Renal cortical epithelial cell (primary cell): ENCODE measurements around the gene HOXA9. TPM values are rescaled to one million over a fixed set of nuclear protein-coding genes. Genes with fewer than 3 reads are reported as not detected.

Experiments
- DNase-seq: peaks from one replicate; pipeline ENCODE4 v3.0.0-alpha.2; 2011; ENCODE audit warnings: low read depth
- total RNA-seq: library from RNA; depleted of rRNA; stranded (reverse); fragments of >200 nt; gene quantifications from 2 replicates; pipeline ENCODE4 v1.2.3, GENCODE V29; 2014

The HOXA9 gene
- total RNA-seq, 1 donor from 2014 or later, result 70.8 TPM

DNA sequence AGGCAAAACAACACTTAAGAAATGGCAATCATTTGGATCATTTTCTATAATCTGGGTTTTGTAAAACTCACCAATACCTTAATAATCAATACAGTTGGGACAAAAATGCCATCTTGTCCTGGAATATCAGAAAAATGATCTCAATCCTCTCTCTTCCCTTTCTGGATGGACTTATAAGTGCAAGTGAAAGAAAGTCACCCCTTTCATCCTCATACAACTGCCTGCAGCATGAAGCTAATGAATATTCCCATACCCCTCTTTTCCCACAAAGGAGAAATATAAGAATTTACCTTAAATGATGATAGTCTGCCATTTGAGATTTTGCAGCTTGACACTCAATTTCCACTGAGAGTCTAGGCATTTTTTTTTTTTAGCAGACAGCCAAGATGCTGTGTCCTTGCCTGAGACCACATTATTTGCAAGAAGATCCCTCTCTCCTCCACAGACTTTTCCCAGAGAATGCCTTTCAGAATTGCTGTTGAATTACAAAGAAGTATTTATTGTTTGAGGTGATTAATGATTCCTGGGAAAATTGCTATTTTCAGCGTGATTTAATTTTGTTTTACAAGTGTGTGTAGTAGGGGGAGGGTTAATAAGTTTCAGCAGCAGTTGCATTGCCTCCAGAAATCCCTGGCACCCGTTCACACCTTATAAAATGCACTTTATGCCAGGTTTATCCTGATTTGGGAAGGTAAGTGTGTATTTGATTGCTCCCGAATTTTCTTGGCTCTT lies 38.6 kb downstream of the HOXA9 start:
- DNase-seq, result no peak

DNA sequence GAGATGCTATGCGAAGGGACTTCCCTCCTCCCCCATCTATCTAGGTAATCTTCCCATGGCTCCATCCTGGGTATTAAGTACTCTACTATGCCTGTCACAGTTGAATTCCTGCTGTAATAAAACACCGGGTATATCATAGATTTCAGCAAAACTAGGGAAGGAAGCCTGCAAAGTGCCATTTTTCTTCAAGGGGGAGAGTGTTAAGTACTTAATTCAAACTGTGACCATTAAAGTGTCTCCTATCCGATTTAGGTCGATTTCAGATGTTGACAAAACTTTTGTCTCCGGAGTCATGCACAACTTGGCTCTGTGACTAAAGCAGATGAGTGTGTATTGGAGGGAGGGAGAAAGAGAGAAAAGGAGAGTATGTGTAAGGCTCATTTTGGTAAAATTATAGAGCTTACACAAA lies 39.3 kb downstream of the HOXA9 start:
- DNase-seq, result no peak

GRCh38 chr7:27124902-27125689 lies 40.2 kb downstream of the HOXA9 start:
- DNase-seq, result peak; percentile 75

DNA sequence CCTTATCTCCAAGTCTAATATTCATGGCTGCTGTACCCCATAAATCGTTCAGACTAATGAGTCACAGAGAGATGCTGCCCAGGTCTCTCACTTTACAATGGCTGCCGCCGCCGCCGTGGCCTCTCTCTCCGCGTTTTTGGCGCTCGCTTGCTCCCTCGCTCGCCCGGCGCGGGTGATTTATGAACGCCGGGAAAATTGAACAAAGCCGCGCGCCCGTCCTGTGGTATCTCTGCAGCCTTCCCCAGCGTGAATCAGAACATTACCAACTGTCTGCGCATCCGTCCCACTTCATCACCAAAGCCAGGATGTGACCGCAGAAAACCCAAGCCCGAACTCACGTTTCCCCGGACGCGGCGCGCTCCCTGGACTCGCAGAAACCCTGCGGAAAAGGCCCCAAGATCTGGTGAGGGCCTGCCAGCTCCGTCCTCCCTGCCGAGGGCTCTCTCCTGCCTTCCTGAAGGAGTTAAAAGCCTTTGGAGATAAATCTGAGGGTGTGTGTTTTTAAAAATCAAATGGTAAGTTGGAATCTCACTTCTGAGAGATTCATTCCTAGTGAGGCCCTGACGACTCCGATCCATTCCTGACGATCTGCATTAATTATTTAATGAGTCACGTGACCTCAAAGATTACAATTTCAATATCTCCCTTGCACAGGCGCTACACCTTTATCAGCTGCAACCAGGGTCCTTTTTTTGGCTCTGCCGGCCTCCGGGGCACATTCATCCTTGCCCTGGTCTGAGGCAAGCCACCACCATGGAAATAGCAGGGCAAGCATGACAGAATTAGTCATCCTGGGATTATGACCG lies 41.0 kb downstream of the HOXA9 start:
- DNase-seq, result no peak

- DNase-seq, result no peak
These were observed 41.8 kb downstream of the HOXA9 start for GRCh38 chr7:27123477-27124053.

GRCh38 chr7:27123007-27123476 lies 42.3 kb downstream of the HOXA9 start:
- no peak for DNase-seq

GRCh38 chr7:27122077-27122910 lies 43.0 kb downstream of the HOXA9 start:
- peak; percentile 81 for DNase-seq

DNA sequence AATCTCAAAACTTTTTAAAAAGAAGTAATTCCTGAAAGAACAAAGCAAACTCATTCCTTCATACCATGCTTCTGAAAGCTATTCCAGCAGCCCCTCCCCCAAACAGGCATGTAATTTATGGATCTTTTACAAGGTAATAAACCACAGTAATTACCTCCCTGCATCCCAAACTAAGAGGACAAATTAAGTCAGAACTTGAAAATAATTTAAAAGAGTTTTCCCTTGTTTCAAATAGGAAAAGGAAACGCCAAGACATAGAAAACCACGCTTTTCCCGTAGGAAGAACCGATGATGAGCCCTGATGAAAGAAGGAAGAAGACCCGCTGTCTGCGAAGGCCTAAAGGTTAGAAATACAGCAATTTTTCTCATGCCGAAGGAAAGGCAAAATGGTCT lies 43.7 kb downstream of the HOXA9 start:
- no peak for DNase-seq

DNA sequence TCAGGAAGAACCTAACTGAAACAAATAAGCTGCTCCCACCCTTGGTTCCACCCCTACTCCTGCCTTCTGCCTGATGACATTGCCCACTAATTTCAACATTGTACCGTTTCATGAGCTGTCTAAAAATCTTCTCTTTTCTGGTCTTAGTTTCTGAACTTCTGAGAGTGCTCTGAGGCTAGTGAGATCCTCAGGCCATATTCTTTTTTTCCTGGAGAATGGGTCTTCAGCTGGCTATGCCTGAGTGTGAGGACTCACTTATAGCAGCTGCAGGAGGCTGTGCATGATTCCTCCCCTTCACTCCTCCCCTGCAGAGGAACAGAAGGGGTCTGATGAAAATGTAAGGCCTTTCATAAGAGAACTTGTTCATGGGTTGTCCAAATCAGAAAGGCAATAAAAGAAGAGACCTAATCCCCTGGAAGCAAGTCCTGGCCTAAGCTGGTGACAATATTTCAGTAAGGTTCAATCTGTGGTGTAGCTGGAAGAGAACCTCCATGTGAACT lies 45.9 kb downstream of the HOXA9 start:
- DNase-seq, result no peak

- DNase-seq, result no peak
These were observed 46.8 kb downstream of the HOXA9 start for GRCh38 chr7:27118580-27118979.

GRCh38 chr7:27117887-27118491 lies 47.3 kb downstream of the HOXA9 start:
- DNase-seq, result peak; percentile 69

- DNase-seq, result no peak
These were observed 48.1 kb downstream of the HOXA9 start for GRCh38 chr7:27116962-27117886.

GRCh38 chr7:27116031-27116961 lies 49.0 kb downstream of the HOXA9 start:
- DNase-seq, result no peak

GRCh38 chr7:27115221-27116026 lies 49.9 kb downstream of the HOXA9 start:
- DNase-seq, result peak; percentile 94

- no peak for DNase-seq
These were observed 50.5 kb downstream of the HOXA9 start for GRCh38 chr7:27114881-27115220.

GRCh38 chr7:27113991-27114769 lies 51.2 kb downstream of the HOXA9 start:
- peak; percentile 68 for DNase-seq
